ENCODE results near the gene DDN. TPM values are rescaled to one million over a fixed set of nuclear protein-coding genes. Genes with fewer than 3 reads are reported as not detected.

Gene DDN
- total RNA-seq, 1 donor from 2014 or later: 0.26 TPM

GRCh38 chr12:49030119-49030518, 30.9 kb upstream of the DDN start:
- TF ChIP-seq CTCF (IDR thresholded peaks at IDR 0.05; ENCODE audit: insufficient read depth, low read length, severe bottlenecking): no peak
- FAIRE-seq (no peak), DNase-seq (ENCODE audit: low read depth) (no peak)
- no peak overlapping the region for H3K4me3 ChIP-seq (ENCODE audit: low read depth, low read length)
- H3K36me3 ChIP-seq (ENCODE audit: control insufficient read depth, insufficient read depth, low read length): peaks cover 58% of the 10 kb centered on the region
- H3K27me3 ChIP-seq (ENCODE audit: control insufficient read depth, insufficient read depth, low read length): no peaks in the 10 kb centered on the region

- DNase-seq (ENCODE audit: low read depth): no peak
- no peaks in the 10 kb centered on the region for H3K27me3 ChIP-seq (ENCODE audit: control insufficient read depth, insufficient read depth, low read length)
- no peak overlapping the region for H3K4me3 ChIP-seq (ENCODE audit: low read depth, low read length)
- H3K36me3 ChIP-seq (ENCODE audit: control insufficient read depth, insufficient read depth, low read length): peaks cover 57% of the 10 kb centered on the region
- no peak for TF ChIP-seq CTCF (IDR thresholded peaks at IDR 0.05; ENCODE audit: insufficient read depth, low read length, severe bottlenecking)
- no peak for FAIRE-seq
Observed at GRCh38 chr12:49028666-49029275, 29.6 kb upstream of the DDN start.

GRCh38 chr12:49027846-49028555, 28.8 kb upstream of the DDN start:
- DNase-seq (ENCODE audit: low read depth): no peak

GRCh38 chr12:49026678-49027480, 27.7 kb upstream of the DDN start:
- peaks cover 50% of the 10 kb centered on the region for H3K36me3 ChIP-seq (ENCODE audit: control insufficient read depth, insufficient read depth, low read length)
- DNase-seq (ENCODE audit: low read depth): no peak
- TF ChIP-seq CTCF (IDR thresholded peaks at IDR 0.05; ENCODE audit: insufficient read depth, low read length, severe bottlenecking): no peak

More at GRCh38 chr12:49027846-49028555, 28.8 kb upstream of the DDN start:
- FAIRE-seq: no peak
- no peak for TF ChIP-seq CTCF (IDR thresholded peaks at IDR 0.05; ENCODE audit: insufficient read depth, low read length, severe bottlenecking)
- Histone ChIP-seq H3K36me3 (ENCODE audit: control insufficient read depth, insufficient read depth, low read length) (peaks cover 53% of the 10 kb centered on the region), H3K27me3 (ENCODE audit: control insufficient read depth, insufficient read depth, low read length) (no peaks in the 10 kb centered on the region), H3K4me3 (ENCODE audit: low read depth, low read length) (no peak overlapping the region)

GRCh38 chr12:49026101-49026500, 26.9 kb upstream of the DDN start:
- H3K27me3 ChIP-seq (ENCODE audit: control insufficient read depth, insufficient read depth, low read length): no peaks in the 10 kb centered on the region
- H3K4me3 ChIP-seq (ENCODE audit: low read depth, low read length): no peak overlapping the region
- no peak for TF ChIP-seq CTCF (IDR thresholded peaks at IDR 0.05; ENCODE audit: insufficient read depth, low read length, severe bottlenecking)
- peaks cover 50% of the 10 kb centered on the region for H3K36me3 ChIP-seq (ENCODE audit: control insufficient read depth, insufficient read depth, low read length)
- DNase-seq (ENCODE audit: low read depth) (no peak), FAIRE-seq (no peak)

More at GRCh38 chr12:49026678-49027480, 27.7 kb upstream of the DDN start:
- FAIRE-seq: no peak
- Histone ChIP-seq H3K27me3 (ENCODE audit: control insufficient read depth, insufficient read depth, low read length) (no peaks in the 10 kb centered on the region), H3K4me3 (ENCODE audit: low read depth, low read length) (no peak overlapping the region)
